ENCODE results near the gene PLEKHG7. TPM values are rescaled to one million over a fixed set of nuclear protein-coding genes. Genes with fewer than 3 reads are reported as not detected.

PLEKHG7 gene
- total RNA-seq, 1 experiment from 2014 or later: not detected

- CTCF ChIA-PET: no interaction called here
- no peak overlapping the region for H3K4me2 ChIP-seq (ENCODE audit: low read length)
- no peak overlapping the region for H3K9ac ChIP-seq (ENCODE audit: low read length)
- no peaks in the 10 kb centered on the region for H3F3A ChIP-seq (ENCODE audit: low read length, unreplicated experiment)
- no peaks in the 10 kb centered on the region for H3K36me3 ChIP-seq (ENCODE audit: low read depth, low read length)
- ATAC-seq (no peak), DNase-seq (no peak)
- H3K27me3 ChIP-seq (ENCODE audit: low read length): no peaks in the 10 kb centered on the region
- no peak for TF ChIP-seq CTCF (conservative IDR thresholded peaks at IDR 0.05; ENCODE audit: low read depth, low read length)
- no peak for TF ChIP-seq EZH2 (IDR thresholded peaks at IDR 0.05; ENCODE audit: low read length, unreplicated experiment)
- TF ChIP-seq EZH2phosphoT487 (IDR thresholded peaks at IDR 0.05; ENCODE audit: borderline replicate concordance, low read length): no peak
- H3K4me3 ChIP-seq (ENCODE audit: low read length): no peak overlapping the region
- peaks cover 2% of the 10 kb centered on the region; the same call in 1 of the 2 replicates for H3K4me1 ChIP-seq (ENCODE audit: insufficient read depth, low read length)
- no peaks in the 10 kb centered on the region for H3K79me2 ChIP-seq (ENCODE audit: low read length)
- intact Hi-C loops (cut with micrococcal nuclease): no loop called here
- POLR2A ChIA-PET (ENCODE audit: unreplicated experiment): no interaction called here
- no peaks in the 10 kb centered on the region for H3K9me2 ChIP-seq (replicated peaks; ENCODE audit: low read length)
- no peaks in the 10 kb centered on the region for H3K9me3 ChIP-seq (ENCODE audit: low read length)
- no peaks in the 10 kb centered on the region for H4K20me1 ChIP-seq (ENCODE audit: low read length)
- no TSS peak for BruUV-seq (replicated peaks)
- H3K27ac ChIP-seq (ENCODE audit: low read length): no peak overlapping the region
- no peak overlapping the region for H2AFZ ChIP-seq (ENCODE audit: low read length)
Observed at GRCh38 chr12:92729773-92730305, 27.1 kb downstream of the PLEKHG7 start.

GRCh38 chr12:92730758-92731157, 28.0 kb downstream of the PLEKHG7 start:
- Histone ChIP-seq H3K9me2 (replicated peaks; ENCODE audit: low read length) (no peaks in the 10 kb centered on the region), H3F3A (ENCODE audit: low read length, unreplicated experiment) (no peaks in the 10 kb centered on the region), H3K9me3 (ENCODE audit: low read length) (no peaks in the 10 kb centered on the region), H3K4me2 (ENCODE audit: low read length) (no peak overlapping the region), H2AFZ (ENCODE audit: low read length) (no peak overlapping the region), H3K36me3 (ENCODE audit: low read depth, low read length) (no peaks in the 10 kb centered on the region), H3K79me2 (ENCODE audit: low read length) (no peaks in the 10 kb centered on the region), H3K9ac (ENCODE audit: low read length) (no peak overlapping the region), H3K4me3 (ENCODE audit: low read length) (no peak overlapping the region), H4K20me1 (ENCODE audit: low read length) (no peaks in the 10 kb centered on the region), H3K4me1 (ENCODE audit: insufficient read depth, low read length) (peaks cover 10% of the 10 kb centered on the region), H3K27me3 (ENCODE audit: low read length) (no peaks in the 10 kb centered on the region), H3K27ac (ENCODE audit: low read length) (no peak overlapping the region)
- ATAC-seq: no peak
- ChIA-PET CTCF (no interaction called here), POLR2A (ENCODE audit: unreplicated experiment) (no interaction called here)
- DNase-seq: no peak
- no TSS peak for BruUV-seq (replicated peaks)
- TF ChIP-seq EZH2phosphoT487 (IDR thresholded peaks at IDR 0.05; ENCODE audit: borderline replicate concordance, low read length) (no peak), EZH2 (IDR thresholded peaks at IDR 0.05; ENCODE audit: low read length, unreplicated experiment) (no peak), CTCF (conservative IDR thresholded peaks at IDR 0.05; ENCODE audit: low read depth, low read length) (no peak)
- intact Hi-C loops (cut with micrococcal nuclease): no loop called here

DNA sequence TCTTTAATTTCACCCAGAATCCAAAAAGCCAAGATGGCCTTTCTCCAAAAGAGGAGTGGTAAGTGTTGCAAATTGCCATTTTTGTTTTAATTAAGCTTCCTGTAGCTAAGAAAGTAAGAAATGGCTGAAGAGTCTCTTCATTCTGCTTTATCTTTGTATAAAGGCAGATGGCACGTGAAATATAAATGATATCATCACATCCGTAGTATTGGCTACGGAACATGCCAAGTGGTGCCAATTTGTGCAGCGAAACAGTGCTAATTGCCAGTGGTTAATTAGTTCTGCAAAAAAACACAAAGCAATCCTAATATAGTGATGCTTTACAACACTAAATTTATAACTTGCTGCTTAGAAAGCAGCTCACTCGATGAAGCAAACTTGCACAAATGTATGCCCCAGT, 29.4 kb downstream of the PLEKHG7 start:
- no TSS peak for BruUV-seq (replicated peaks)
- intact Hi-C loops (cut with micrococcal nuclease): no loop called here
- Histone ChIP-seq H3K4me3 (ENCODE audit: low read length) (no peak overlapping the region), H3K4me2 (ENCODE audit: low read length) (no peak overlapping the region), H3K9ac (ENCODE audit: low read length) (no peak overlapping the region), H3K36me3 (ENCODE audit: low read depth, low read length) (no peaks in the 10 kb centered on the region), H3F3A (ENCODE audit: low read length, unreplicated experiment) (no peaks in the 10 kb centered on the region), H3K27me3 (ENCODE audit: low read length) (no peaks in the 10 kb centered on the region), H3K4me1 (ENCODE audit: insufficient read depth, low read length) (peaks cover 15% of the 10 kb centered on the region), H3K9me3 (ENCODE audit: low read length) (no peaks in the 10 kb centered on the region), H3K27ac (ENCODE audit: low read length) (no peak overlapping the region), H3K79me2 (ENCODE audit: low read length) (no peaks in the 10 kb centered on the region), H2AFZ (ENCODE audit: low read length) (no peak overlapping the region), H3K9me2 (replicated peaks; ENCODE audit: low read length) (no peaks in the 10 kb centered on the region), H4K20me1 (ENCODE audit: low read length) (no peaks in the 10 kb centered on the region)
- no peak for DNase-seq
- ATAC-seq: no peak
- POLR2A ChIA-PET (ENCODE audit: unreplicated experiment): no interaction called here
- CTCF ChIA-PET: no interaction called here
- TF ChIP-seq CTCF (conservative IDR thresholded peaks at IDR 0.05; ENCODE audit: low read depth, low read length) (no peak), EZH2 (IDR thresholded peaks at IDR 0.05; ENCODE audit: low read length, unreplicated experiment) (no peak), EZH2phosphoT487 (IDR thresholded peaks at IDR 0.05; ENCODE audit: borderline replicate concordance, low read length) (no peak)

Data from PC-3 (cell line).